ENCODE measurements around the gene GUCY1A2.
"Not testable (repeated sequence)": the region's sequence is repeated elsewhere in the genome, so short reads cannot be mapped to it uniquely, and the experiment has no call there.

GUCY1A2 gene

DNA sequence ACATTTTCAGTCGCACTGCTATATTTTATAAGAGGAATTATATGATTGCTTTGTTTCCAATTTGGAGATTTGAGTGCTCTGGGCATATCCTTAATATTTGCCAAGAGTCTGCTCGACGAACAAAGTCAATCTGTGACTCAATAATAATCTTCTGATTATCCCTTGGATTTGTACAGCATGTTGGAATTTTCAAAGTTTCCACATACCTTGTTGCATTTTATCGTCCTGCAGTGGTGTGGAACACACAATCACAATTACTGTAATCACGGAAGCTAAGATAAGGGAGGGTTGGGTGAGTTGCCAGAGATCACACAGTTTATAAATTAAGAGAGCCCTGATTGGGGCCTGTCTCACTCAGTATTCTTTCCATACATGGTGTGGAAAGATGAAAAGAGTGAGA lies 189.3 kb downstream of the GUCY1A2 start:
- Histone ChIP-seq H2AK5ac (ENCODE audit: low read length, severe bottlenecking) (no peak overlapping the region), H3K79me1 (replicated peaks; ENCODE audit: low read length, poor library complexity, severe bottlenecking) (no peaks in the 10 kb centered on the region), H3K18ac (ENCODE audit: low read depth in 1 of 2, low read length in 2 of 2) (no peak overlapping the region)

DNA sequence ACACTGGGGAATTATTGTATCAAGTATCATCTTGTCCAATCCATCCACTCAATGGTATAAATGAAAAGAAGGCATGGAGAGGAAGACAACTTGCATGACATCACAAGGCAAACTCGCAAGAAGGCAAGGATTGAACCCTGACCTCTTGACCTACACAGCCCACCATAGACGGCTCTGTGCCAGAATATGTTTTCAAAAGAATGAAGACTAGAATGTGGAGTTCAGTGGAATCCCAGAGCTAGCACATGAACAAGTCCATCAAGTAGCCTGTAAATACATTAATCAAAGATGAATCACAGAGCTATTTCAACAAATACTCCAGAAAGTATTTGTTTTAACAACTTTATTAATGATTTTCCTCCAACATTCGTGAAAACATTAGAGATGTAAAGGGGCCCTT lies 189.7 kb downstream of the GUCY1A2 start:
- no peak for DNase-seq
- no peak overlapping the region for H3K4me3 ChIP-seq (ENCODE audit: insufficient read depth in 1 of 2, low read depth in 1 of 2, low read length in 2 of 2)
- H3K9me3 ChIP-seq (ENCODE audit: control insufficient read depth, low read length): no peaks in the 10 kb centered on the region
- no peak overlapping the region for H3K23ac ChIP-seq (ENCODE audit: low read length in 2 of 2)
- H3K4ac ChIP-seq (ENCODE audit: low read depth in 1 of 2, low read length in 2 of 2): no peak overlapping the region
- H4K91ac ChIP-seq (ENCODE audit: low read length): no peak overlapping the region
- no peaks in the 10 kb centered on the region for H3K4me1 ChIP-seq (ENCODE audit: control insufficient read depth, insufficient read depth, low read depth, low read length)
- H3K36me3 ChIP-seq (ENCODE audit: control insufficient read depth in 1 of 2, insufficient read depth in 2 of 2, low read depth in 1 of 2, low read length in 2 of 2): no peaks in the 10 kb centered on the region
- H2AK5ac ChIP-seq (ENCODE audit: low read length, severe bottlenecking): no peak overlapping the region
- no peak overlapping the region for H3K14ac ChIP-seq (ENCODE audit: low read length in 2 of 2)
- H2BK5ac ChIP-seq (ENCODE audit: low read depth, low read length, poor library complexity, severe bottlenecking): no peak overlapping the region
- WGBS: 83% methylated on average over 2 of the region's 3 CpGs
- no peak overlapping the region for H2AFZ ChIP-seq (ENCODE audit: low read depth, low read length)
- H3K9ac ChIP-seq (ENCODE audit: low read length): no peak overlapping the region
- H2BK15ac ChIP-seq (ENCODE audit: low read depth, poor library complexity, severe bottlenecking): no peak overlapping the region
- no peak overlapping the region for H2BK120ac ChIP-seq (ENCODE audit: low read depth, low read length)
- H3K79me1 ChIP-seq (replicated peaks; ENCODE audit: low read length, poor library complexity, severe bottlenecking): no peaks in the 10 kb centered on the region
- H4K8ac ChIP-seq (ENCODE audit: low read length): no peak overlapping the region
- H3K27ac ChIP-seq (ENCODE audit: low read length, poor library complexity, severe bottlenecking): no peak overlapping the region
- H2BK12ac ChIP-seq (ENCODE audit: low read length in 2 of 2): no peak overlapping the region
- no peak overlapping the region for H3K18ac ChIP-seq (ENCODE audit: low read depth in 1 of 2, low read length in 2 of 2)
- H3K27me3 ChIP-seq (ENCODE audit: control insufficient read depth in 1 of 2, insufficient read depth in 1 of 2, low read length in 2 of 2): no peaks in the 10 kb centered on the region
- H3K4me2 ChIP-seq (ENCODE audit: low read length, poor library complexity, severe bottlenecking): no peak overlapping the region

More for the DNA sequence above, 189.3 kb downstream of the GUCY1A2 start:
- Histone ChIP-seq H3K4ac (ENCODE audit: low read depth in 1 of 2, low read length in 2 of 2) (no peak overlapping the region), H3K23ac (ENCODE audit: low read length in 2 of 2) (no peak overlapping the region), H3K27me3 (ENCODE audit: control insufficient read depth in 1 of 2, insufficient read depth in 1 of 2, low read length in 2 of 2) (no peaks in the 10 kb centered on the region), H3K9ac (ENCODE audit: low read length) (no peak overlapping the region), H3K9me3 (ENCODE audit: control insufficient read depth, low read length) (no peaks in the 10 kb centered on the region), H2AFZ (ENCODE audit: low read depth, low read length) (no peak overlapping the region), H4K91ac (ENCODE audit: low read length) (no peak overlapping the region), H2BK15ac (ENCODE audit: low read depth, poor library complexity, severe bottlenecking) (no peak overlapping the region), H4K8ac (ENCODE audit: low read length) (no peak overlapping the region), H3K14ac (ENCODE audit: low read length in 2 of 2) (no peak overlapping the region), H2BK5ac (ENCODE audit: low read depth, low read length, poor library complexity, severe bottlenecking) (no peak overlapping the region), H2BK12ac (ENCODE audit: low read length in 2 of 2) (no peak overlapping the region), H3K27ac (ENCODE audit: low read length, poor library complexity, severe bottlenecking) (no peak overlapping the region), H3K4me3 (ENCODE audit: insufficient read depth in 1 of 2, low read depth in 1 of 2, low read length in 2 of 2) (no peak overlapping the region), H2BK120ac (ENCODE audit: low read depth, low read length) (no peak overlapping the region), H3K36me3 (ENCODE audit: control insufficient read depth in 1 of 2, insufficient read depth in 2 of 2, low read depth in 1 of 2, low read length in 2 of 2) (no peaks in the 10 kb centered on the region), H3K4me1 (ENCODE audit: control insufficient read depth, insufficient read depth, low read depth, low read length) (no peaks in the 10 kb centered on the region), H3K4me2 (ENCODE audit: low read length, poor library complexity, severe bottlenecking) (no peak overlapping the region)
- 97% methylated on average over 4 of the region's 5 CpGs for WGBS
- DNase-seq: no peak

DNA sequence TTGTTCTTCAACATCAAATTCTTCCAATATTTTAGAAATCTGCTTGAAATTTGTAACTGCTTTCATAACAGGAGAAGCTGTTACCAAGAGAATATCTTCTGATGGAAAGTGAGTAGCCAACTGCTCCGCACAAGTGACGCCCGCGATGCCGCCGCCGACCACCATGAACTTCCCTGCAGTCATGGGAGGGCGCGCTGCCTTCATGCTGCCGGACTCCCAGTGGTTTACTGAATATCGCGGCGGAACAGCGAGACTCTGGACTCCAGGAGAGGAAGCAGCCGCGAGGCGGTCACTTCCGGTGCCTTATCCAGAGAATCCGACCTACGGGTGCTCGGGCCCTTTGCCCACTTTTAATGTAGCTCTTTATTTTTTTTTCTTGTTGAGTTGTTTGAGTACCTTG lies 190.6 kb downstream of the GUCY1A2 start:
- no peak overlapping the region for H4K91ac ChIP-seq (ENCODE audit: low read length)
- no peak overlapping the region for H3K4ac ChIP-seq (ENCODE audit: low read depth in 1 of 2, low read length in 2 of 2)
- no peak overlapping the region for H2BK120ac ChIP-seq (ENCODE audit: low read depth, low read length)
- no peak overlapping the region for H2AFZ ChIP-seq (ENCODE audit: low read depth, low read length)
- DNase-seq: no peak
- H3K9me3 ChIP-seq (ENCODE audit: control insufficient read depth, low read length): no peaks in the 10 kb centered on the region
- H2BK5ac ChIP-seq (ENCODE audit: low read depth, low read length, poor library complexity, severe bottlenecking): no peak overlapping the region
- H3K27ac ChIP-seq (ENCODE audit: low read length, poor library complexity, severe bottlenecking): no peak overlapping the region
- no peak overlapping the region for H2BK12ac ChIP-seq (ENCODE audit: low read length in 2 of 2)
- H2BK15ac ChIP-seq (ENCODE audit: low read depth, poor library complexity, severe bottlenecking): no peak overlapping the region
- H3K23ac ChIP-seq (ENCODE audit: low read length in 2 of 2): no peak overlapping the region
- no peak overlapping the region for H3K18ac ChIP-seq (ENCODE audit: low read depth in 1 of 2, low read length in 2 of 2)
- H3K4me2 ChIP-seq (ENCODE audit: low read length, poor library complexity, severe bottlenecking): no peak overlapping the region
- H3K14ac ChIP-seq (ENCODE audit: low read length in 2 of 2): no peak overlapping the region
- H3K4me1 ChIP-seq (ENCODE audit: control insufficient read depth, insufficient read depth, low read depth, low read length): no peaks in the 10 kb centered on the region
- over 99% methylated on average over 21 of the region's 21 CpGs for WGBS
- H3K36me3 ChIP-seq (ENCODE audit: control insufficient read depth in 1 of 2, insufficient read depth in 2 of 2, low read depth in 1 of 2, low read length in 2 of 2): no peaks in the 10 kb centered on the region
- H2AK5ac ChIP-seq (ENCODE audit: low read length, severe bottlenecking): no peak overlapping the region
- no peaks in the 10 kb centered on the region for H3K27me3 ChIP-seq (ENCODE audit: control insufficient read depth in 1 of 2, insufficient read depth in 1 of 2, low read length in 2 of 2)
- H4K8ac ChIP-seq (ENCODE audit: low read length): no peak overlapping the region
- no peak overlapping the region for H3K9ac ChIP-seq (ENCODE audit: low read length)
- no peaks in the 10 kb centered on the region for H3K79me1 ChIP-seq (replicated peaks; ENCODE audit: low read length, poor library complexity, severe bottlenecking)
- H3K4me3 ChIP-seq (ENCODE audit: insufficient read depth in 1 of 2, low read depth in 1 of 2, low read length in 2 of 2): no peak overlapping the region

DNA sequence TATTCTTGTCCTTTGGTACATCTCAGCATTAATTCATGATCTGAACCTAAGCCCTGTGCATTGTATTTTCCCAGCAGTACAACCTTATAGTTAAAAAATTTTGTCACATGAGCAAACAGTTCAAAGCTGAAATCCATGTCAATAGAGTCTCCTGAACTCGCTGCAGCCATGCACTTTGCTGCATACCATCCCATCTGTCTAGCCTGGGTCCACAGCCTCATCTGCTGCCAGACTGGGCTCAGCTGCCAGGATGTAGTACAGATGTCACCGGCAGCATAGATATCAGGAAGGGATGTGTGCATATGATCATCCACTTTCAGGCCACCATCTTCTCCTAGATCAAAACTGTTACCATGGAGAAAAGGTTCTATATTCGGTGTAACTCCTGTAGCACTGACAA lies 191.7 kb downstream of the GUCY1A2 start:
- H2AK5ac ChIP-seq (ENCODE audit: low read length, severe bottlenecking); DNase-seq; H3K4me2 ChIP-seq (ENCODE audit: low read length, poor library complexity, severe bottlenecking); H3K79me1 ChIP-seq (replicated peaks; ENCODE audit: low read length, poor library complexity, severe bottlenecking); H3K27ac ChIP-seq (ENCODE audit: low read length, poor library complexity, severe bottlenecking); H3K9ac ChIP-seq (ENCODE audit: low read length); H4K91ac ChIP-seq (ENCODE audit: low read length); H3K36me3 ChIP-seq (ENCODE audit: control insufficient read depth in 1 of 2, insufficient read depth in 2 of 2, low read depth in 1 of 2, low read length in 2 of 2); H4K8ac ChIP-seq (ENCODE audit: low read length); H2BK120ac ChIP-seq (ENCODE audit: low read depth, low read length); H2BK12ac ChIP-seq (ENCODE audit: low read length in 2 of 2); H2BK5ac ChIP-seq (ENCODE audit: low read depth, low read length, poor library complexity, severe bottlenecking); H3K27me3 ChIP-seq (ENCODE audit: control insufficient read depth in 1 of 2, insufficient read depth in 1 of 2, low read length in 2 of 2); H3K4me1 ChIP-seq (ENCODE audit: control insufficient read depth, insufficient read depth, low read depth, low read length); H3K9me3 ChIP-seq (ENCODE audit: control insufficient read depth, low read length); H3K23ac ChIP-seq (ENCODE audit: low read length in 2 of 2); H3K14ac ChIP-seq (ENCODE audit: low read length in 2 of 2); H2AFZ ChIP-seq (ENCODE audit: low read depth, low read length); H3K4me3 ChIP-seq (ENCODE audit: insufficient read depth in 1 of 2, low read depth in 1 of 2, low read length in 2 of 2); H3K18ac ChIP-seq (ENCODE audit: low read depth in 1 of 2, low read length in 2 of 2); H3K4ac ChIP-seq (ENCODE audit: low read depth in 1 of 2, low read length in 2 of 2); H2BK15ac ChIP-seq (ENCODE audit: low read depth, poor library complexity, severe bottlenecking): not testable (repeated sequence)
- 94% methylated on average over 3 of the region's 3 CpGs for WGBS
